ENCODE results near the gene MED13L. TPM values are rescaled to one million over a fixed set of nuclear protein-coding genes. Genes with fewer than 3 reads are reported as not detected.
A peak's percentile ranks its signal among the peaks of the same experiment; 100 is the strongest.
"Not testable (repeated sequence)": the region's sequence is repeated elsewhere in the genome, so short reads cannot be mapped to it uniquely, and the experiment has no call there.

The MED13L gene
- total and polyA plus RNA-seq, 4 donors: 7.9 to 94.0 (median 37.7) TPM

DNA sequence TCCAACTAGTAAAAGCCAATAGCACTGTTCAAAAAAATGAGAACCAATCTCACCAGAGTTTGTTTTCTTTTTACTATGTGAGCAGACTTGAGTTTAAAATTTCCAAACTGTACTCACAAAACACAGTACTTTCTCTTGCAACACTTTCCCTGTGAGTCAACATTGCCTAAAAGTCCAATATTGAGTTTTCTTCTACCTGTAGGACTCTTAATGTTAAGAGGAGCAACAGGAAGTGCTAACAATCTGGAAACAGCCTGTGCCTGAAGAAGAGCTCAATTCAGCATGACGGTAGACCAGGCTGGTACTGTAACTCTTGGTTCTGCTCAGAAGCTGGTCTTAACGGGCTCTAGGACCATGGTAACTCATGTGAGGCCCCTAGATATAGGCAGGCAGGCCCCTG, 144.3 kb downstream of the MED13L start (continued):
- TF ChIP-seq, protein P1, sequence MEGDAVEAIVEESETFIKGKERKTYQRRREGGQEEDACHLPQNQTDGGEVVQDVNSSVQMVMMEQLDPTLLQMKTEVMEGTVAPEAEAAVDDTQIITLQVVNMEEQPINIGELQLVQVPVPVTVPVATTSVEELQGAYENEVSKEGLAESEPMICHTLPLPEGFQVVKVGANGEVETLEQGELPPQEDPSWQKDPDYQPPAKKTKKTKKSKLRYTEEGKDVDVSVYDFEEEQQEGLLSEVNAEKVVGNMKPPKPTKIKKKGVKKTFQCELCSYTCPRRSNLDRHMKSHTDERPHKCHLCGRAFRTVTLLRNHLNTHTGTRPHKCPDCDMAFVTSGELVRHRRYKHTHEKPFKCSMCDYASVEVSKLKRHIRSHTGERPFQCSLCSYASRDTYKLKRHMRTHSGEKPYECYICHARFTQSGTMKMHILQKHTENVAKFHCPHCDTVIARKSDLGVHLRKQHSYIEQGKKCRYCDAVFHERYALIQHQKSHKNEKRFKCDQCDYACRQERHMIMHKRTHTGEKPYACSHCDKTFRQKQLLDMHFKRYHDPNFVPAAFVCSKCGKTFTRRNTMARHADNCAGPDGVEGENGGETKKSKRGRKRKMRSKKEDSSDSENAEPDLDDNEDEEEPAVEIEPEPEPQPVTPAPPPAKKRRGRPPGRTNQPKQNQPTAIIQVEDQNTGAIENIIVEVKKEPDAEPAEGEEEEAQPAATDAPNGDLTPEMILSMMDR (IDR thresholded peaks at IDR 0.05; ENCODE audit: low read depth, low read length, missing input control): no peak
- TF ChIP-seq, protein P2, sequence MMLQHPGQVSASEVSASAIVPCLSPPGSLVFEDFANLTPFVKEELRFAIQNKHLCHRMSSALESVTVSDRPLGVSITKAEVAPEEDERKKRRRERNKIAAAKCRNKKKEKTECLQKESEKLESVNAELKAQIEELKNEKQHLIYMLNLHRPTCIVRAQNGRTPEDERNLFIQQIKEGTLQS (IDR thresholded peaks at IDR 0.05): peak; percentile 39
- TF ChIP-seq FOXA2 (IDR thresholded peaks at IDR 0.05): peak; percentile 89
- peak; percentile 57 for TF ChIP-seq FOXA1 (IDR thresholded peaks at IDR 0.05)
- TF ChIP-seq RAD21 (IDR thresholded peaks at IDR 0.05): peak; percentile 22 to 56
- TF ChIP-seq, protein P3, sequence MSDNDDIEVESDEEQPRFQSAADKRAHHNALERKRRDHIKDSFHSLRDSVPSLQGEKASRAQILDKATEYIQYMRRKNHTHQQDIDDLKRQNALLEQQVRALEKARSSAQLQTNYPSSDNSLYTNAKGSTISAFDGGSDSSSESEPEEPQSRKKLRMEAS (IDR thresholded peaks at IDR 0.05): peak; percentile 44

DNA sequence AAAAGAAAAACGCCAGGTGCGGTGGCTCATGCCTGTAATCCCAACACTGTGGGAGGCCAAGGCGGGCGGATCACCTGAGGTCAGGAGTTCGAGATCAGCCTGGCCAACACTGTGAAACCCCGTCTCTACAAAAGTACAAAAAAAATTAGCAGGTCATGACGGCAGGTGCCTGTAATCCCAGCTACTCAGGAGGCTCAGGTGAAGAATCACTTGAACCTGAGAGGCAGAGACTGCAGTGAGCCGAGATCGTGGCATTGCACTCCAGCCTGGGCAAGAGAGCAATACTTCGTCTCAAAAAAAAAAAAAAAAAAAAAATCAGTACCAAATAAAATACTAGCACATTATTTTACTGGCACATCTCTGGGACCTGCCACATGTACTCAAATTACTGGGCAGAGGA, 145.5 kb downstream of the MED13L start:
- H3K27me3 ChIP-seq (ENCODE audit: control insufficient read depth in 4 of 4, insufficient read depth in 4 of 4, low read length in 3 of 4); H3K9ac ChIP-seq (ENCODE audit: low read depth in 1 of 2, low read length in 2 of 2); H3K4me3 ChIP-seq (ENCODE audit: low read depth in 1 of 3, low read length in 3 of 3); H3K9me3 ChIP-seq (ENCODE audit: control insufficient read depth in 4 of 4, low read length in 3 of 4); DNase-seq (ENCODE audit: low spot score); H3K36me3 ChIP-seq (ENCODE audit: control insufficient read depth in 4 of 4, insufficient read depth in 3 of 4, low read depth in 1 of 4, low read length in 3 of 4); H3K27ac ChIP-seq (ENCODE audit: low read depth in 1 of 2, low read length in 2 of 2): not testable (repeated sequence)
- H3K4me1 ChIP-seq (ENCODE audit: control insufficient read depth in 4 of 4, insufficient read depth in 4 of 4, low read length in 3 of 4): peaks cover 3 to 45% (median 31%) of the 10 kb centered on the region in 4 donors
- WGBS: 80% methylated on average over 10 of the region's 10 CpGs

DNA sequence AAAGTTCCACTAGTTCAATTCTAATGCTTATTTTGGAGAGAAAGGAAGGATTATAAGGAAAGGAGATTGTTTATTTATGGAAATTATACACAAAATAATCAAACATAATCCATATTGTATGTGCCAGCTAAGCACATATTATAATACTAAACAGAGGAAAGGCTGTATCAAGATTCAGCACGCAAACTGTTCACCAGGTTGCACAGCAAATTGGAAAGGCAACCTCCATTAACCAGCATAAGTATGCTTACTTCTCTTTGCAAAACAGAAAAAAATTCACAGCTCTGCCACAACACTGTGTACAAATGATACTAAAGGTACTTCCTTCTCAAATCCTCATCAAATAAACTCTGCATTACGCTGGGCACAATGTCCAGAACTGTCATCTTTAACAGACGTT, 146.3 kb downstream of the MED13L start:
- Histone ChIP-seq H3K27me3 (ENCODE audit: control insufficient read depth in 4 of 4, insufficient read depth in 4 of 4, low read length in 3 of 4) (no peaks in the 10 kb centered on the region), H3K4me1 (ENCODE audit: control insufficient read depth in 4 of 4, insufficient read depth in 4 of 4, low read length in 3 of 4) (peaks cover 6 to 50% (median 37%) of the 10 kb centered on the region in 4 donors), H3K9ac (ENCODE audit: low read depth in 1 of 2, low read length in 2 of 2) (no peak overlapping the region), H3K27ac (ENCODE audit: low read depth in 1 of 2, low read length in 2 of 2) (no peak overlapping the region), H3K9me3 (ENCODE audit: control insufficient read depth in 4 of 4, low read length in 3 of 4) (no peaks in the 10 kb centered on the region), H3K4me3 (ENCODE audit: low read depth in 1 of 3, low read length in 3 of 3) (no peak overlapping the region), H3K36me3 (ENCODE audit: control insufficient read depth in 4 of 4, insufficient read depth in 3 of 4, low read depth in 1 of 4, low read length in 3 of 4) (no peaks in the 10 kb centered on the region)
- DNase-seq (ENCODE audit: low spot score): no peak
- TF ChIP-seq NR2F2 (IDR thresholded peaks at IDR 0.05) (no peak), HNF4A (conservative IDR thresholded peaks at IDR 0.05) (no peak)
- WGBS: 90% methylated on average over 3 of the region's 3 CpGs

DNA sequence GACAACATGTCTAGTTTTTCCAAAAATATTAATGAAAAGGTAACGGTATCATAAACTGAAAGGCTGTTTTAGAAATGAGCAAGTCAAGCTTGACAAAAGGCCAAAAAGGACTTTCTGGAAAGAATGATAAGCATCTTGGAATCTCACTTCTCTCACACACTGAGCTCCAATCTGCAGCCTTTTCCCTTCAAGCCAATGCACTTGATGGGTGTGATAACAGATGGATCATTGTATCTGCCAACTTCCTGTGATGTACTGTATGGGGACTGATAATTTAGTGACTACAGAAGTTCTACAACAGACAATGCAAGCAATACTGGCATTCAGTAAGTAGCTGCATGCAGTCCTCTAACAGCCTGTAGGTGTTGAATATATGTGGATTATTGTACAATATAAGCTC, 147.1 kb downstream of the MED13L start:
- WGBS: 72% methylated on average over 1 of the region's 1 CpG
- no peak overlapping the region for H3K9ac ChIP-seq (ENCODE audit: low read depth in 1 of 2, low read length in 2 of 2)
- no peak overlapping the region for H3K4me3 ChIP-seq (ENCODE audit: low read depth in 1 of 3, low read length in 3 of 3)
- peaks cover 6 to 53% (median 41%) of the 10 kb centered on the region in 4 donors for H3K4me1 ChIP-seq (ENCODE audit: control insufficient read depth in 4 of 4, insufficient read depth in 4 of 4, low read length in 3 of 4)
- no peaks in the 10 kb centered on the region for H3K9me3 ChIP-seq (ENCODE audit: control insufficient read depth in 4 of 4, low read length in 3 of 4)
- no peaks in the 10 kb centered on the region for H3K27me3 ChIP-seq (ENCODE audit: control insufficient read depth in 4 of 4, insufficient read depth in 4 of 4, low read length in 3 of 4)
- no peaks in the 10 kb centered on the region for H3K36me3 ChIP-seq (ENCODE audit: control insufficient read depth in 4 of 4, insufficient read depth in 3 of 4, low read depth in 1 of 4, low read length in 3 of 4)
- H3K27ac ChIP-seq (ENCODE audit: low read depth in 1 of 2, low read length in 2 of 2): no peak overlapping the region
- no peak for DNase-seq (ENCODE audit: low spot score)
- TF ChIP-seq FOXA1 (IDR thresholded peaks at IDR 0.05) (no peak), YY1 (IDR thresholded peaks at IDR 0.05) (no peak), FOXA2 (IDR thresholded peaks at IDR 0.05) (no peak), GABPA (IDR thresholded peaks at IDR 0.05 in 1 of 2, conservative IDR thresholded peaks at IDR 0.05 in 1 of 2) (no peak), SP1 (IDR thresholded peaks at IDR 0.05) (no peak), TAF1 (conservative IDR thresholded peaks at IDR 0.05) (no peak), RXRA (IDR thresholded peaks at IDR 0.05) (no peak), HNF4A (conservative IDR thresholded peaks at IDR 0.05) (no peak), EGR1 (IDR thresholded peaks at IDR 0.05; ENCODE audit: low read depth in 2 of 2) (no peak)
- TF ChIP-seq, protein P2 (IDR thresholded peaks at IDR 0.05): no peak
- TF ChIP-seq, protein P3 (IDR thresholded peaks at IDR 0.05): no peak
- TF ChIP-seq, protein P4, sequence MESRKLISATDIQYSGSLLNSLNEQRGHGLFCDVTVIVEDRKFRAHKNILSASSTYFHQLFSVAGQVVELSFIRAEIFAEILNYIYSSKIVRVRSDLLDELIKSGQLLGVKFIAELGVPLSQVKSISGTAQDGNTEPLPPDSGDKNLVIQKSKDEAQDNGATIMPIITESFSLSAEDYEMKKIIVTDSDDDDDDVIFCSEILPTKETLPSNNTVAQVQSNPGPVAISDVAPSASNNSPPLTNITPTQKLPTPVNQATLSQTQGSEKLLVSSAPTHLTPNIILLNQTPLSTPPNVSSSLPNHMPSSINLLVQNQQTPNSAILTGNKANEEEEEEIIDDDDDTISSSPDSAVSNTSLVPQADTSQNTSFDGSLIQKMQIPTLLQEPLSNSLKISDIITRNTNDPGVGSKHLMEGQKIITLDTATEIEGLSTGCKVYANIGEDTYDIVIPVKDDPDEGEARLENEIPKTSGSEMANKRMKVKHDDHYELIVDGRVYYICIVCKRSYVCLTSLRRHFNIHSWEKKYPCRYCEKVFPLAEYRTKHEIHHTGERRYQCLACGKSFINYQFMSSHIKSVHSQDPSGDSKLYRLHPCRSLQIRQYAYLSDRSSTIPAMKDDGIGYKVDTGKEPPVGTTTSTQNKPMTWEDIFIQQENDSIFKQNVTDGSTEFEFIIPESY (IDR thresholded peaks at IDR 0.05): no peak
- TF ChIP-seq, protein P1 (IDR thresholded peaks at IDR 0.05; ENCODE audit: low read depth, low read length, missing input control): no peak
